HG02623 (cell line): ENCODE results near the gene IQSEC1.
A peak's percentile ranks its signal among the peaks of the same experiment; 100 is the strongest.

Experiments used
- ATAC-seq: cut with Tn5 transposase; IDR thresholded peaks from one replicate; pipeline ENCODE4 v1.9.1; 2021; ENCODE audit warnings: moderate library complexity; ENCODE audit not compliant: unreplicated experiment

Gene IQSEC1

DNA sequence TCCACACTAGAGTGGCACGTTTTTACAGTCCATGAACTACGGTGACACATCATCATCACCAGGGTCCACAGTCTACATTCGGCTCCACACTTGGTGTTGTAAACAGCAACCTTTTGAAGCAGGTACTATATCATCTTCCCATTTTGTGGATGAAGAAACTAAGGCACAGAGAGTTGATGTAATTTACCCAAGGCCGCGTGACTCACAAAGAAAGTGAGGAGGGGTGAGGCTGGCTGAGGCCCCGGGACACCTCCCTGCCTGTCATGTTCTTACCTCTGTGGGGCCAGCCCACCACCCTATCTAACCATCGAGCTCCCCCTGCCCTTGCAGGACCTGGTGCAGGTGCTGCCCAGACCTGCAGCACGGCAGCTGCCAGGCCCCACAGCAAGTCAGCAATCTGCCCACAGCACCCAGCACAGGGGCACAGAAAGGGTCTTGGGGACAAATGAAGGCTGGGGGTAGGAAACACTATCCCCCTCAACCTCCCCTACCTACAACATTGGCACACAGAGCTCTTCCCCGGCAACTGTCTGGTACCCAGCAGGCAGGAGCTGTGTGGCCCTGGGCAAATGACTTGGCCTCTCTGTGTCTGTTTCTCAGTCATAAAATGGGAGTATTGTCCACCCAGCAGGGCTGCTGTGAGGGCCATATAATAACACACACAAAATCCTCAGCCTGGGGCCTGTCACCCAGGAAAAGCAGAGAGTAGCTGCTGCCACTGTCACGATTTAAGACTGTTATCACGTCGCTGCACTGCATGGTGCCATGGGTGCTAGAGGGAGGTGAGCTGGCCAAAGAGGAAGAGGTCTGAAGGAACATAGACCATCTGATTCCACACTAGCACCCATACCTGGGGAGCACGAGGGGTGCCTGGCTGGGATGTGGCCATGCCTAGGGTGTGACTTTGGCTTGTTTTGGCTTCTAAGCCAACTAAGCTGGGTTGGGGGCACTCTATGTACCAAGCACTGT, 115.1 kb downstream of the IQSEC1 start:
- no peak for ATAC-seq

DNA sequence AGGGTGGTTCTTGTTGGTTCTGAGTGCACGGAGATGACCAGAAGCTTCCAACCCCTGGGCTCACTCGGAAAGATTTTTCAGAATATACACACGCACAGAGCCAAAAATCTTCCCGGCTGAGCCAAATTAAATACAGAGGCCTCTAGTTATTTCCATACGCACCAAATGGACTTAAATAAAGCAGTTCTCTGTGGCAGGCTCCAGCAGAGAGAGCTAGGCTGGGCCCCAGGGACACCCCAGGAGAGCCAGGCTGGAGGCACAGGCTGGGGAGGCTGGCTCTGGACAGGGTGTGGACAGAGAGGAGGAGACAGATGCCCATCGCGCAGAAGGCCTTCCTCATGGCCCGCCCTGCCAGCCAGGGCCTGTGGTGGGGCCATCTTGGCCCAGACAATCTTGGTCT, 115.9 kb downstream of the IQSEC1 start:
- ATAC-seq = no peak

- ATAC-seq = no peak
These were observed 116.9 kb downstream of the IQSEC1 start for GRCh38 chr3:12956316-12956660.

DNA sequence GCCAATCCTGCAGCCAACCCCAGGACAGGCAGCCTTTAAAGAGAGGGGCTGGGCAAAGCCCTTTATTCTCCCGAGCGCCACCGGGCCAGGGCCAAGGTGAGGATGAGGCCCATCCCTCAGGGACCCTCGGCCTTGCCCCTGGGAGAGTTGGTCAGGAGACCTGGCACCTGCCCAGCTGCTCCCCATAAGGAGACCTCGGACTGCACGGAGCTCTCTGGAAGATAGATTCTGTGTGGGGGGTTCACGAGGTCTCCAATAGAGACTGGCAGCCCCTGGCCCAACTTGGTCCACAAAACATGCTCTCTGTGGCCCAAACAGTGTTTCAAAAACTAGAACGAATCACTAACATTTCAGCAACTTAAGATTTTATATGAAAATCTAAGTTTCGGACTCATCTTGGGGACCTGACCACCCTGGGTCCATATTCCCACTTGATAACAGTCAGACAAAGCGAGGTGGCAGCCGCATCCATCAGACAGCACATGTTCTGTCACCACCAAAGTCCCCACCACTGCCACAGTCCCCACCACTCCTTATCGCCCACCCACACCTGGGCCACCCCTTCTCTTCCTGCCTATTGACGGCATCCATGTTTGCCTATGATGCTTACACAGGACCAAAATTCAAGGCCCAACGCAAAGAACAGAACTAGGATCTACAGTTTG, 117.4 kb downstream of the IQSEC1 start:
- no peak for ATAC-seq

- ATAC-seq = peak; percentile 49
These were observed 118.2 kb downstream of the IQSEC1 start for GRCh38 chr3:12954891-12955650.

GRCh38 chr3:12954180-12954579, 119.0 kb downstream of the IQSEC1 start:
- no peak for ATAC-seq

DNA sequence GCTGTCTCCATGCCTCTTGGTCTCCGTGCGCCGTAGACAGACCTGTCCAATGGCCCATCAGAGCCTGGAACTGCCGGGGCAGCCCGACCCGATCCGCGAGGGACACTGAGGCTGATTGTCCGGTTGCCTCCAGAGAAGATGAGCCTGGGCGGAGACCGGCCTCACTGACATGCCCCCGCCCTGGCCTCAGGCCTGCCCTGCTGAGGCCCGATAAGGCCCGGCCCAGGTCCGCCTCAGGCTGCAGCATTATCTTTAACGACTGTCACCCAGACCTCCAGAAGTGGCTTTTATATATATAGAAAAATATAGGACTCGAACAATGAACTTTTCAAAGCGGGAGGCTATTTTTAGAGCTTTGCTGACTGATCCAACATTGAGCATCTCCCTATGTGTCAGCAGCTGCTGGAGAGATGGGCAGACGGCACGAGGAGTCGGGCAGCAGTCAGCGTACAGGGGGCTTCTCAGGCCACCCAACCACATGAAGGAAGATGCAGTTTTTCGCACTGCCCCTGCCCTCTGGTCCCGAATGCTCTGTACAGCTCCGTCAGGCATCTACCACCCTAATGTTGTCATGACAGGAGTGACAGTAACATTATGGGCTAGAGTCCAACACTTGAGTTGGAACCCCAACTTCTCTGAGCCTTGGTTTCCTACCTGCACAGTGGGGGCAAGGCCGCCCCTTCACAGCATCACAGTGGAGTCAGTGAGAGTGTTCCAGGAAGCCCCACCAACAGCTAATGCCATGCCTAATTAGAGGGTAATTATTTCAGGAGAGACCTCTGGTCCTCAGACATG, 119.8 kb downstream of the IQSEC1 start:
- ATAC-seq = no peak

DNA sequence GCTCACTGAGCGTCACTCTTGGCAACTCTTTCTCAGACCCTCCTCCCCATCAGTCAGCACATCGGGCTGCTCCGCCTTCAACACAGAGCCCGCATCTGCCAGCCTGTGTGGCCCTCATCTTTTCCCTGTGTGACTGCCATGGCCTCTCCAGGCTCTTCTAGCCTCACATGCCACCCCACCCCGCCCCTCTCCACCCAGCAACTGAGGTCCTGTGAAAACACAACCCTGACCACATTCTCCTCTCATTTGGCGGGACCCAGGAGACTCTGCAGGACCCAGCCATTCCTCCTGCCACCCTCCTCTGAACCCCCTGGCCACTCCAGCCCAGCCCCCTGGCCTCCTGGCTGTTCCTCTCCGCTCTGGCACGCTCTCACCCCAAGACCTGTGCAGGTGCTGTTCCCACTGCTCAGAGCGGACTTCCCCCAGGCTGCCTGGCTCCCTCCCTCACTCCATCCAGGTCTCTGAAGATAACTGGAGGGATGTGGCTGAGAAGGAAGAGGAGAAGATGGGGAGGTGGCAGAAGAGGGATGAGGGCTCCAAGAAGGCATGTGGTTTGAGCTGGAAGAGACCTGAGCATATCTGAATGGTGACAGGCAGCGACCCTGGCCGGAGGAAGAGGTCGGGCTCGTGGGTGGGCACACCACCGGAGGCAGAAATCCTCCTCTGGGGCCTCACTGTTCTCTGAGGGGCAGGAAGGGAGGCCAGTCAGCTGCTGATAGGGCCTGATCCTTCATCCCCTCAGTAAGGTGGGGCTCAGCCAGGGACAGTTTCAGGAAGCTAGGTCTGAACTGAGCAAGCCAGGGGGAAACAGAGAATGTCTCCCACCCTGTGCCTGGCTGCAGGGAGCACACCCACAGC, 120.7 kb downstream of the IQSEC1 start:
- ATAC-seq = no peak

DNA sequence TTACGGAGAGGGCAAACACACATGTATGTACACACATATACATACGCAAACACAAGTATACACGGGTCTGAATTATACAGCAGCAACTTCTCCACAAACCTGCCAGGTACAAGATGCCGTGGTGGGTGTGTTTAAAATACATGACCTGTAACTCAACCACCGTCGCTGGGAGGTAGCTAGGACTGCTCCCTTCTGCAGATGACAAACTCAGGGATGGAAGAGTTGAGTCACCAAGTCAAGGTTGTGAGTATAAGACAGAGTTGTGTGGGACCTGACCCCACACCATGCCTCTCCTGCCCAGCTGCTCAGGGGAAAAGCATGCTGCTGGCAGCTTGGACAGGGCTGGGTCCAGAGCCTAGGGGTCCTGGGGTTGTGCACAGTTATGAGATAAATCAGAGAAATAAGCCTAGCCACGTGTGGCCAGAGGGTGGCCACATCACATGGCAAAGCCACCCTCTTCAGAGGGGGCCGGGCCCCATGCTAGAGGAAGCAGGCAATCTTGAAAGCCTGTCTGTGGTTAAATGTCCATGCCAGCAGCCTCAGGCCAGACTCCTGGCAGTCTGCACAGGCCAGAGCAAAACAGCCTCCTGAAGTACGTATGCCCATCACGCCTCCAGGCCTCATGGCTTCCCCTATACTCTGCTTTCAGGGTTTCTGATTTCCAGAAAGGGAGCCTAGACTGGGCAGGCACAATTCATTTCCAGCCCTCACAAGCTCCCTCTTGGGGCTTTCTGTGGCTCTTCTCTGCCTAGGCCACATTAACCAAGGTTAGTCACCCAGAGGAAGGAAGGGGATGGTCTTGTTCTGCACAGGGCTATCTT, 124.1 kb downstream of the IQSEC1 start:
- peak; percentile 59 for ATAC-seq

DNA sequence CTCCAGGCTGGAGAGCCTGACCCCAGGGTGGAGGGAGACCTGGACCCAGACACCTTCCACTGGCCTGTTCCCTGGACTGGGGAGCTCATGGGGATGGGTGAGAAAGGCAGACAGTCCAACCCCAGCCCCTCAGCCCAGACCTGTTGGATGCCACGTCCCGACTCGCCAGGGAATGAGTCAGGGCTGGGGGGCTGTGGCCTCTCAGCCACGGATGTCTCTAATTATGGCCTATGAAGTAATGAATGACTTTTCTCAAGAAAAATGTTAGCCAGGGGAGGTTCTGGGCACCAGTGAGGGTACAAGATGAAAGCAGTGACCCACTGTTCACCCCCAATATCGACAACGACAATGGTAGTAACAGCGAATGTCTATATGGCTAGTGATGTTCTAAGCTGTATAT, 124.9 kb downstream of the IQSEC1 start:
- ATAC-seq = no peak

DNA sequence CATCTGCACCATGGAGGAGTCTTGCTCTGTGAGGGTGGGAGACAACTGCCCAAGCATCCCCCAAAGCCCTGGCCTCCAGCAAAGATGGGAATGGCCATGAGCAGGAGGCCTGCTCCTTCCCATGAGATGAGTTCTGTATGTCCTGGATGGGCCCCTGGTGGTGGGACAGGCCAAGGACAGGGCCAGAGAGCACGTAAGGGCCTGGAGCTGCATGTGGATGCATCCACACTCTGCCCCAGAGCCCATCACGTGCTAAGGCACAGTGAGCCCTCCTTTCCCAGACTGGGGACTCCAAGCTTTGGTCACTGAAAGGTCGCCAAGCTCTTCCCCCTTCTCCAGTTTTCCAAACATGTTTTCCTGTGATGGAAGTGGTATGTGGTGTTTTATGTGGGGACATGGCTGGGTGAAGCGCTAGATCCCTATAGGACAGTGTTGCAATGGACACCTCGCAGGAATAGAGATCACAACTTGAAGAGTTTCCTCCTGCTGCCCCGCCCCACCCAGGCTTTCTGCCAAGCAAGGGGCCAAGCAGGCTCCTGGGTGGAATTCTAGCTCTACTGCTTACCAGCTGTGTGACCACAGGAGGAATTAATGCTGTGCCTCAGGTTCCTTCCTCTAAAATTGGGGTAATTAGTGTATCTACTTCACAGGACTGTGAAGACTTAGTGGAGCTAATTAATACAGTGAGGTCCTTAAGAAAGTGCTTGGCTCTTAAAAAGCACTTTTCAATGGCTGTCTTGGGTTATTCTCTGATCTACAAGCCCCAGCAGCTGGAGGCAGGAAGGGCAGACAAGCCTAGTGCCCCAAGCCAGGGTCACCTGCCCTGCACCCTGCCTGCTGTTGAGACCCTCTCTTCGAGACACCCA, 125.5 kb downstream of the IQSEC1 start:
- ATAC-seq = no peak

DNA sequence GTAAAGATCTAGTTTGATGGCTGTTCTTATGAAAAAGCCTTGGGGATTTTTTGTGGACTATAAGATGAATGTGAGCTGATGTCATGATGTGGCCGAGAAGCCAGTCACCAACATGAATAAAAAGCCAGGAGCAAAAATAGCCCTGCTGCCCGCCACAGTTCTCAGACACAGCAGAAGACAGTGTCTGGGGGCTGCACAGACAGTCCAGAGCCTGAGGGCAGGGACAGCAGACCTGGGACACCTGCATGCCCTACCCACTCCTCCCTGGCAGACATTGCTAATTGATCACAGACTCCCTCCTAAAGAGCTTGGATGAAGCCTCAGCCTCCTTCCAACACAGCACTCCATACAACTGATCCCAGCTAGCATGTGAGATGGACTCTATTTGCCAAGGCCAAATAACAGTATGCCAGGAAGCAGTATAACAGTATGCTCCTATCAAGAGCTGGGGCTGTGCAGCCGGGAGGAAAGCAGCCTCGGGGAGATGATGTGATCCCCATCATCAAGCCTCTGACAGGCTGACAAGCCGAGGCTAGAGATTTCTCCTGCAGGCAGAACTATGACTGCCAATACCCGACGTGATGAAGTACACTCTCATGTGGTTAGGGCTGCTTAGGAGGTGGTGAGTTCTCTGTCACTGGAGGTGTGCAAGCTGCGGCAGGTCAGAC, 126.4 kb downstream of the IQSEC1 start:
- ATAC-seq = no peak

- ATAC-seq = no peak
These were observed 127.0 kb downstream of the IQSEC1 start for GRCh38 chr3:12946251-12946648.

DNA sequence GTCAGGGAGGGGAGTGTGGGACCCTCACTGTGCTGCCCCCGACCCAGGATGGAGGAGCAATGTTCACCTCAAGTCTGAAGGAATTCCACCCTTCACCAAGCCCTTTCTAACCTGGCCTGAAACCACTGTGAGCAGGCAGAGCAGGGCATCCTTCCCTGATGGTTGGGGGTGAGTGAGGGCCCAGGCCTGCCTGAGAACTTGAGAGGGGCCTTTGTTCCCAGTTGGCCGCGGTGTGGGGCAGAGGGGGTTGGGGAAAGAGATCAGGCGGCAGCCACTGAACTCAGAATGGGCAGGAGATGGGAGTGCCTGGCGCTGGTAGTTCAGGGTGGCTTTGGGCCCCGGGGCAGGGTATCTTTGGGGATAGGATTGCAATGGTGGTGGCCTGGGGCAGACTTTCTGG, 128.4 kb downstream of the IQSEC1 start:
- no peak for ATAC-seq

- no peak for ATAC-seq
These were observed 128.8 kb downstream of the IQSEC1 start for GRCh38 chr3:12944413-12944812.

DNA sequence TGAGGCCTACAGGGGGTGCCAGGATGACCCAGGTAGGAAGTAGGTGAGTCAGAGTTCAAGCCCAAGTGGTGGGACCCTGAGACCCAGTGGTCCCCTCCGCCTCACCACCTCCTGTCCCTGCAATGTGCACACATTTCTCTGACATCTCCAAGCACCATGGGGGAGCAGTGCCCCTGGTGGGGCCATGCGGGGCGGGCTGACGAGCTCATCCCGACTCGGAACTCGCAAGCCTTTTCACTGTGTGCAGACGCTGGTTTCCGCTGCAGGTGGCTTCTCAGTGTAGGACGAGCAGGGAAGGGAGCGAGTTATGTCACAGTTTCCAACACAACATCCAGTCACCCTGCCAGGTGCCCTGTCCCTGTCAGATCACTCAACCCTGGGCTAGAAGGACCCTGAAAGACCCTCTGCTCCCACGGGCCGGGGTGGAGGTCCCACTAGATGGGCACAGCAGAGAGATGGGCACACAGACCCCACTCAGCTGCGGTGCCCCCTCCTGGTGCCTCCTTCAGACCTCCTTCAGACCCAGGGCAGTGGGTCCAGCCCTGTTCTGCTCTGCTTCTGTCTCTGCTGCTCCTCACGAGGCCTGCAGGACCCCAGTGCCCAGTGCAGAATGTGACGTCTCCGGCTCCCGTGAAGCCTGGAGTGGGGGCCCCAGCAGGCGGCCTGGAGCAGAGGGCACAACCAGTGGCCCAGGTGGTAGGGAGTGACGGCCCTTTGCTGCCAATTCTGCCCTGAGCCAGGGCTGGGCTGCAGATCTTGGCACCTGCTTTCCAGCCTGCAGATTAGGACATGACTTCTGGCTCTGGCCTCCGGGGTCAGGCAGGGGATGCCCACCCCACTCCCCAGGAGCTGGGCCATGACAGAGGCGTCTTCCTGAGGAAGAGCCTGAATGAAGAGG, 129.9 kb downstream of the IQSEC1 start:
- no peak for ATAC-seq
